Measurements from ENCODE around the gene PDZK1.
"Not testable (repeated sequence)": the region's sequence is repeated elsewhere in the genome, so short reads cannot be mapped to it uniquely, and the experiment has no call there.

Gene PDZK1

DNA sequence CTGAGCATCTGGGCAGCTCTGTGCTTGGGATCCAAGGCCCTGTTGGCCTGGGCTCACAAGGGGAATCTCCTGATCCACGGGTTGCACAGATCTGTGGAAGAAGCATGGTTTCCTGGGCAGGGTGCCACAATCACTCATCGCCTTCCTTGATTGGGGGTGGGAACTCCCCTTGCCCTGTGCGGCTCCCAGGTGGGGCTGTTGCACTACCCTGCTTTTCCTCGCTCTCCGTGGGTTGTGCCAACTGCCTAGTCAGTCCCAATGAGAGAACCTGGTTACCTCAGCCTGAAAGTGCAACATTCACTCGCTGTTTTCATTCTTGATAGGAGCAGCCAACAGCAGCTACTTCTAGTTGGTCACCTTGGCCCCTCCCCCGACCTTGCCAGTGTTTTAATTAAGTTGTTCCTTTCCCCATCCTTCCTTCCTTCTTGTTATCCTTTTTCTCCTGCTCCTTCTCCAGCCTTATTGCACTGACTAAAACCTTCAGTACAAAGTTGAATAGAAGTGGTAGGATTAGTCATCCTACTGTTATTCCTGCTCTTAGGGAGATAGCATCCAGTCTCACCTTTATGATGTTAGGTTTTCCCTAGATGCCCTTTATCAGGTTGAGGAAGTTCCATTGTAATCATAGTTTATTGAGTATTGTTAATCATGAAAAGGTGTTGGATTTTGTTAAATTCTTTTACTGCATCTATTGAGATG lies 50.8 kb downstream of the PDZK1 start:
- not testable (repeated sequence) for DNase-seq

DNA sequence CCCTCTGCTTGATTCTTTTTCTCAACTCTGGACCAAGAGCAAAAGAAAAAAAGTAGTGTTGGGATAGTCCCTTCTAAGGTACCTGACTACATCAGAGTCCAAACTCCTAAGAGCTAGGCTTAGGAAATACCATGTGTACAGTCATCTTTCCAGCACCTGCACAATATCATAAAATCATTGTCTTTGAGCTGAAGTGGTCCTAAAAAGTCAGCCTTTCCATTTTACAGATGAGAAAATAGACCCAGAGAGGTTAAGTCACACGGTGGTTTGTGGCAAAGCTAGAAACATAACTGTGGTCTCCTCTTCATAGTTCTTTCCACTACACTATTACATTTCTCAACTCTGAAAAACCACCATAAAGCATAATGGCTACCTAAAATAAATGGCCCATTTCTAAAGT lies 63.2 kb downstream of the PDZK1 start:
- not testable (repeated sequence) for DNase-seq

DNA sequence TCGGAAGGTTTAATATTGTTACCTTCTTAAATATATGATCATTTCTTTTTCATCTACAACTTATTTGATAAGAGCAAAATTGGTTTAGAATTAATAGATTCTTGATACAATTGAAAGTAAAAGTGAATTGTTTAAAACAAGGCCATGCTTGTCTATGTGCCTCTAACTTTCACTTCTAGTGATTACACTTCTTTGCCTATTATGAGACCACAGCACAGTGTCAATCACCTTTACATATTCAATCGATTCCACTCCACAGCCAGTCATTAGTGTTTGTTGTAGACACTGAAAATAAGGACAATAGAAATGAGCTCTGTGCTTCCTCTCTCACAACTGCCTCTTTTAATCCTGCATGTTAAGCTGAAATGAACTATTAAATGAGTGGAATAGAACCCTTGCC lies 65.3 kb downstream of the PDZK1 start:
- DNase-seq: not testable (repeated sequence)

- not testable (repeated sequence) for DNase-seq
These were observed 70.9 kb downstream of the PDZK1 start for GRCh38 chr1:145636237-145636636.

DNA sequence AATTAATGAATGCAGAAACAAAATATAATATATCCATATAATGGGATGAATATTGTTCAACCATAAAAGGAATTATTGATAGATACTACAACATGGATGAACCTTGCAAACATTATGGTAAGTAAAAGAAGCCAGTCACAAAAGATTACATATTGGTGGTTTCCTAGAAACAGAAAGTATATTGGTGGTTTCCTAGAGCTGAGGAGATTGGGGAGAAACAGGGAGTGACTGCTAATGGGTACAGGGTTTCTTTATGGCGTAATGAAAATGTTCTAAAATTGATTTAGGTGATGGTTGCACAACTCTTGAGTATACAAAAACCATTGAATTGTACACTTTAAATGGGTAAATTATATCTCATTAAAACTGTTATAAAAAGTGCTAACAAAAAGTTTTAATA lies 85.0 kb downstream of the PDZK1 start:
- DNase-seq: not testable (repeated sequence)
